Activated CD4-positive, alpha-beta T cell treated with anti-CD3 and anti-CD28 coated beads for 36 hours (primary cell): Measurements from ENCODE around the gene CACNA1C. TPM values are rescaled to one million over a fixed set of nuclear protein-coding genes. Genes with fewer than 3 reads are reported as not detected.

Experiments used
- ATAC-seq: fragments of 200-7000 bp; cut with Tn5 transposase; one replicate; pipeline ENCODE4 v1.10.0; 2021; ENCODE audit warnings: mild to moderate bottlenecking, moderate library complexity
- CTCF ChIA-PET: fragments of 350-600 bp; sonication (Branson Sonifier 250); formaldehyde crosslinking; loops from one replicate; lab custom pipeline; 2021; ENCODE audit warnings: antibody characterized with exemption; lab: Charles Lee
- POLR2A ChIA-PET: fragments of 350-600 bp; sonication (Branson Sonifier 250); formaldehyde crosslinking; loops from one replicate; lab custom pipeline; 2021; ENCODE audit warnings: antibody characterized with exemption, inconsistent platforms; lab: Charles Lee
- DNase-seq: peaks from one replicate; pipeline ENCODE4 v3.0.0-alpha.2; 2020
- H3K27ac Mint-ChIP-seq: one replicate; pipeline ENCODE4 v1.8.0; 2021; ENCODE audit warnings: mixed read lengths
- H3K27me3 Mint-ChIP-seq: one replicate; pipeline ENCODE4 v1.8.0; 2021; ENCODE audit warnings: mixed read lengths
- H3K36me3 Mint-ChIP-seq: one replicate; pipeline ENCODE4 v1.8.0; 2021; ENCODE audit warnings: low read depth, mixed read lengths
- H3K4me1 Mint-ChIP-seq: one replicate; pipeline ENCODE4 v1.8.0; 2021; ENCODE audit warnings: mixed read lengths
- H3K4me3 Mint-ChIP-seq: one replicate; pipeline ENCODE4 v1.8.0; 2021; ENCODE audit warnings: mild to moderate bottlenecking, moderate library complexity, mixed read lengths
- H3K9me3 Mint-ChIP-seq: one replicate; pipeline ENCODE4 v1.8.0; 2021; ENCODE audit warnings: low read depth, mixed read lengths
- intact Hi-C, 2 experiments: fragments of 100-400 bp; cut with DNase I in 1 of 2; cut with micrococcal nuclease in 1 of 2; formaldehyde crosslinking; loops; one replicate each; pipeline versions ENCODE4 v1.14.2 to v1.15.1; 2022 to 2024; cut with DNase I, micrococcal nuclease
- total RNA-seq, 2 experiments: library from RNA; stranded (reverse); gene quantifications; one replicate each; pipeline ENCODE4 v1.2.3, GENCODE V29; 2021

CACNA1C gene
- total RNA-seq, 2 experiments from 2014 or later = 0.11 TPM

DNA sequence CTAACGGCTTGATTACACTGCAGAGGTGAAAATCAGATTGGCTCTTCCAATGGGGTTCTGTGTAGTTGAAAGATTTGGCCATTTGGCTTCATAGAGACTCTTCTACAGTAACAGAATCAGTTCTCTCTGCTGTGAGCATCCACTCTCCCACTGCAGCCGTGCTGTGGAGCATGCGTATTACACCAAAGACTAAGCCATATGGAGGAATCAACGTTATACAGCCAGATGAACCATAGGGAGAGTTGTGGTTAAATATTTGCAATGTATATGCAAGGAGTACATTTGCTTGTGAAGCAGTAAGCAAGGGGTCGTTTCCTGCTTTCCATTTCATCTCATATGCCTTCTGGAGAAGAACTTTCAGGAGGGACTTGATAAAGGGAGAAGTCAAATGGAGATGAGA, 410.9 kb downstream of the CACNA1C start:
- H3K9me3 Mint-ChIP-seq = no peaks in the 10 kb centered on the region
- H3K4me1 Mint-ChIP-seq = no peaks in the 10 kb centered on the region
- ChIA-PET CTCF (no interaction called here), POLR2A (no interaction called here)
- ATAC-seq (no peak), DNase-seq (no peak)
- peaks cover 5% of the 10 kb centered on the region for H3K27me3 Mint-ChIP-seq
- intact Hi-C loops = no loop called here
- no peak overlapping the region for H3K27ac Mint-ChIP-seq
- no peaks in the 10 kb centered on the region for H3K36me3 Mint-ChIP-seq
- H3K4me3 Mint-ChIP-seq = no peak overlapping the region

DNA sequence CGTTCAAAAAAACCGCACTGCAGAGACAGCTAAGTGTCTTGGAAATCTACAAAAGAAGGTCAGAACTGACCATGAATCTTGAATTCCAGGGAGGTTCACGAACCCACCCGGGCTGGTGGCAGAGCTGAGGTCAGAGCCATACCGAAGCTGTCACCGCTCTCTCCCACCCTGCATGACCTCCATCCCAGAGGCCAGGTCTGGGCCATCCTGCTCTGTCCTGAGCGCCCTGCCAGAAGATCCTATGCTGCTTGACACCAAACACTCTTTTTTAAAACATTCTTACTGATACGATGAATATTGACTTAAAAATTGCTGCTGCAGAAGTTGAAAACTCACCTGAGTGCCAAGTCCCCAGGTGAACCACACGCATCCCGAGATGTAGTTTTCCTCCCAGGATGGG, 412.9 kb downstream of the CACNA1C start:
- ChIA-PET POLR2A (no interaction called here), CTCF (no interaction called here)
- Mint-ChIP-seq H3K9me3 (no peaks in the 10 kb centered on the region), H3K4me1 (no peaks in the 10 kb centered on the region), H3K4me3 (no peak overlapping the region), H3K27ac (no peak overlapping the region), H3K36me3 (no peaks in the 10 kb centered on the region), H3K27me3 (peaks cover 5% of the 10 kb centered on the region)
- DNase-seq = no peak
- intact Hi-C loops = no loop called here
- ATAC-seq = no peak

DNA sequence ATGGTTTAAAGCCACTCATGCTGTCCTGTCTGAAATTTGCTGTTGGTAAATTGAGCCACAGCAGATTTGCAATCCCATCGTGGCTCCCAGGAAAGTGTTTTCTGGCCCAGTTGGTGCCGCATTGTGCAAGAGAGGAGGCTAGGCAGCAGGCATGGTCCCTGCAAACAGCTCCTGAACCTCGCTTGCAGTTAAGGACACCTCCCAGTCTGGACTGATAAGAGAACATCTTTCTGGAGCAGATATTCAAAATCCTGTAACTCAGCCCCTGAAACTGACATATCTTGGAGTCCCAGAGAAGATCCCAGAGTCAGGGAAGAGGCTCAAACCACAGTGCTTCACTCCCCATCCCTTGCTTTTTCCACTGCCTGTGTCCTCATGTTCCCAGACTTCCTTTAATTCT, 413.4 kb downstream of the CACNA1C start:
- no peaks in the 10 kb centered on the region for H3K9me3 Mint-ChIP-seq
- no peaks in the 10 kb centered on the region for H3K4me1 Mint-ChIP-seq
- peaks cover 5% of the 10 kb centered on the region for H3K27me3 Mint-ChIP-seq
- no peak overlapping the region for H3K27ac Mint-ChIP-seq
- no peak overlapping the region for H3K4me3 Mint-ChIP-seq
- no peaks in the 10 kb centered on the region for H3K36me3 Mint-ChIP-seq
- ATAC-seq (no peak), DNase-seq (no peak)
- POLR2A ChIA-PET = no interaction called here
- intact Hi-C loops = no loop called here
- CTCF ChIA-PET = interaction anchor here (0.6 kb wide), 1 partner anchor 96 kb away, joined by 4 read pairs; no protein-coding TSS in a partner anchor

DNA sequence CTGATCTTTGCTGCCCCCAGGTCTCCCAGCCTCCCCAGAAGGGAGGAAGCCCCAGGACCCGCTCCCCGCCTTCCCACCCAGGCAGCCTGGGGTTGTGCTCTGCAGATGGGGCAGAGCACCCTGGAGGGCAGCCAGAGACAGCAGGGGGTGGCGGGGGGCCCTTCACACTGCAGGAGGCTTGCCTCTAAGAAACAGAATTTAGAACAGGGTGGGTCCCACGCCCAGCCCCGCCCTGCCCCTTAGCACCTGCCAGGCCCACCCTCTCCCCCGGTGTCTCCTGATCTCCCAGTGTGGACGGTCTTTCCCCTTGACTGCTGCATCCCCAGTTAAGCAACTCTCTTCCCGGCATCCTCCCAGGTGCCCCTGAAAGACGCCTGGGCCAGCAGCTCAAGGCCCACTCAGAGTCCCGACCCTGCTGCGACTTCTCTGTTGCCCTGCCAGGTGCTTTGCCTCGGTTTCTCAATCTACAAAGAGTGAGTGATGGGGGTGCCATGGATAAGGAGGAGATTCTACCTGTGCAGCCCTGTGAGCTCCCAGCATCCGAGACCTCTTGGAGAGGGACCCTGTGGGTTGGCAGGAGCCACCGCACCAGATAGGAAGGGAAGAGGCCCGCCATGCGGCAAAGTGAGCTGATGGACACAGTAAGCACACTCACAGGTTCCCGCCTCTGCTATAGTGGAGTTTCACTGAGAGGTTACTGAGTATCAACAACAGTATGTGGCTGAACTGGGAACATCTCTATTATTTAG, 414.8 kb downstream of the CACNA1C start:
- H3K27ac Mint-ChIP-seq = no peak overlapping the region
- H3K4me3 Mint-ChIP-seq = no peak overlapping the region
- intact Hi-C loops = no loop called here
- no peaks in the 10 kb centered on the region for H3K9me3 Mint-ChIP-seq
- H3K4me1 Mint-ChIP-seq = no peaks in the 10 kb centered on the region
- no peaks in the 10 kb centered on the region for H3K36me3 Mint-ChIP-seq
- ATAC-seq = no peak
- POLR2A ChIA-PET = no interaction called here
- H3K27me3 Mint-ChIP-seq = peaks cover 8% of the 10 kb centered on the region
- CTCF ChIA-PET = no interaction called here
- no peak for DNase-seq

DNA sequence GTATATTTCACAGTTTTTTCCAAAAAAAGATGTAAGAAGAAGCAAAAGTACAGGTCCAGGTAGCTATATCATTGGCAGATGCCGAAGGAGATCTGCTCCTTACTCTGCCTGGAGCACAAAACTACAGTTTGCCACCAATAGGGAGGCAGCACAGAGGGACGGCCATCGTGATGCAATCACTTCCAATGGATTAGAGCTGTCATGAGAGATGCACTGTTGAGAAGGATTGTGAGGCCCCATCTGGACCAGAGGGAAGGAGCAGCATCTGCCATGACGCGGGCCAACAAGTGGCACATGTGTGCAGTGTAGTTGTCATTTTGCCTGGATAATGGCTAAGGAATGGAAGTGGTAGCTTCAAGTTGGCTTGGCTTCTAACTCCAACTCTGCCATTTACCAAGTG, 423.2 kb downstream of the CACNA1C start:
- Mint-ChIP-seq H3K27ac (no peak overlapping the region), H3K27me3 (peaks cover 8% of the 10 kb centered on the region), H3K36me3 (no peaks in the 10 kb centered on the region), H3K9me3 (no peaks in the 10 kb centered on the region), H3K4me1 (no peaks in the 10 kb centered on the region), H3K4me3 (no peak overlapping the region)
- ChIA-PET POLR2A (no interaction called here), CTCF (no interaction called here)
- no peak for DNase-seq
- no peak for ATAC-seq
- intact Hi-C loops = no loop called here

DNA sequence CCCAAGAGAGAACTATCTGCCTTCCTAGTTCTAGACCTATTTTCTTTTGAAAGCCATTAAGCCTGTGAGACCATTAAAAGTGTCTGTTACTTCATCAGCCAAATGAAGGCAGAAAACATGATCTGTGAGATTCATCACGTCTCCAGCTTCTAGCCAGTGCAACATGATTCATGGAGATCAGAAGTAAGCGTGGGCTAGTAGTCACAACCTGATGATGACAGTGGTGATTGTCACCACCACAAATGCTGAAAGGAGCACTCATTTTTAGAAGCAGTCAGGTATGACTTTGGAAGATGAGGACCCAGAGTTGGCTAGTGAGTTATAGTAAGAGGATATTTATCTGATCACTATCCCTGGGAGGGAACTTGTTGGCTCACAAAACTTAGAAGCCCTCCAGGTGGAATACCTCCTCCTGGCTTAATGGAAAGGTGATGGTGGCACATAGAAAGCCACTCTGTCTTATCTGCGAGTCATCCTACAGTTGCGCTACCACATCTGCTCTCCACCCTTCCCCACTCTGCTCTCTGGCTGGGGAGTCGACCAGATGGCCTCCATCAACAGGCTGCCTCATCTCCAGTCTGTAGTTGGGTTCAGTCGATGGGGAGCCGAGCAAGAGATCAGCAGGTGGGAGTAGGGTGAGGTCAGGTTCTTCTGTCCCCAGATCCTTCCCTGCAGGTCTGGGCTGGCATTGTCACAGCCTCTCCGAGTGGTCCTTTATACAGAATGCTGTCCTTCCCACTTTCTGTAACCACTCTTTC, 424.4 kb downstream of the CACNA1C start:
- peak; percentile 88 for ATAC-seq
- Mint-ChIP-seq H3K4me3 (no peak overlapping the region), H3K36me3 (no peaks in the 10 kb centered on the region), H3K9me3 (no peaks in the 10 kb centered on the region), H3K4me1 (no peaks in the 10 kb centered on the region), H3K27me3 (peaks cover 6% of the 10 kb centered on the region), H3K27ac (no peak overlapping the region)
- ChIA-PET POLR2A (no interaction called here), CTCF (no interaction called here)
- DNase-seq = peak; percentile 18
- intact Hi-C loops = no loop called here

DNA sequence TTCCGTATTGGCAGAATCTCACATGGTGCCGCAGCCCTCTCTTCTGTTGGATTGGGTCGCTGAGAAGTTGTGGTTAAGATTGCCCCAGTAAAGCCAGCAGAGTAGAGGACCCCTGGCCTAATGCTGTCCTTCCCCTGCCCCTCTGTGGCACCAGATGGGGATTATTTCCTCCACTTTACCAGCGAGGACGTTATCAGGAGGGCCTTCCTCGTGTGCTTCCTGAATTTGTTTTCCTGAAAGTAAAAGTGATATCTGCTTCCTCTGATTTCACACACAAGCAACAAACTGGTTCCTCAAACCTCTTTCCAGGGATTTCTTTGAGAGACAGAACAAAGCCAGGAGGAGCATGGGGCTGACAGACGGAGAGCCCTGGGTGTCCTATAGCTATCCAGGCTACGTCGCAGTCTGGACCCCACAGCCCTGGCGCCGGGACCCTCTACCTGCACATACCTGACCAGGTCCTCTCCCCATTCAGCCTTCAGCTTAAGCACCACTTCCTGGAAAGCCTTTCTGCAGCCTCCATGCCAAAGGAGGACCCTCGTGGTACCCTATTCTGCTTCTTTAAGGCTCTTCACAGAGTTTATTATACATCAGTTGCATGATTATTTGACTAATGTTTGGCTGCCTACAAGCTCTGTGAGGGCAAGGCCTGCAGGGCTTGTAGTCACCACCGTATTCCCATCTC, 427.2 kb downstream of the CACNA1C start:
- CTCF ChIA-PET = interaction anchor here (0.8 kb wide), 1 partner anchor 240 kb away, joined by 3 read pairs; no protein-coding TSS in a partner anchor
- H3K27ac Mint-ChIP-seq = no peak overlapping the region
- H3K4me1 Mint-ChIP-seq = no peaks in the 10 kb centered on the region
- POLR2A ChIA-PET = no interaction called here
- DNase-seq = no peak
- no peaks in the 10 kb centered on the region for H3K36me3 Mint-ChIP-seq
- H3K9me3 Mint-ChIP-seq = no peaks in the 10 kb centered on the region
- intact Hi-C loops = no loop called here
- peaks cover 3% of the 10 kb centered on the region for H3K27me3 Mint-ChIP-seq
- H3K4me3 Mint-ChIP-seq = no peak overlapping the region
- no peak for ATAC-seq

DNA sequence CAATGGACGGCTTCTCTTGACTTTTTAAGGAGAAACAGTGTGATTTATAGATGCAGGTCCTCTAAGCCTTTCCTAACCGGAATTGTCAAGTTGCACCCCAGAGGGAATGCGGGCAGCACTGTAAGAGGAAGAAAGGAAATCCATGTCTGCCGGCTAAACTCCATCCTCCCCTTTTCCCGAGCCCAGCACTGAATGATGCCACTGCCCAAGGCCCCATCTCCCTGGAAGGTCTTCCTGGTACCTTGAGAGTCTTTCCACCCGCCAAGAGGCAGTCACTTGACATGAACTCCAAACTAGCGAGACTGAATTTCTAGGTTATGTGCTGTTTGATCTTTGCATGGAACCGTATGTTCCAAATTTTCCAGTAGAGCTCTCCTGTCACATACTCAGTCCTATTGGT, 428.6 kb downstream of the CACNA1C start:
- DNase-seq = no peak
- H3K36me3 Mint-ChIP-seq = no peaks in the 10 kb centered on the region
- no peak overlapping the region for H3K4me3 Mint-ChIP-seq
- H3K4me1 Mint-ChIP-seq = no peaks in the 10 kb centered on the region
- ChIA-PET CTCF (no interaction called here), POLR2A (no interaction called here)
- no peak overlapping the region for H3K27ac Mint-ChIP-seq
- H3K27me3 Mint-ChIP-seq = no peaks in the 10 kb centered on the region
- no peaks in the 10 kb centered on the region for H3K9me3 Mint-ChIP-seq
- intact Hi-C loops = no loop called here
- ATAC-seq = no peak

DNA sequence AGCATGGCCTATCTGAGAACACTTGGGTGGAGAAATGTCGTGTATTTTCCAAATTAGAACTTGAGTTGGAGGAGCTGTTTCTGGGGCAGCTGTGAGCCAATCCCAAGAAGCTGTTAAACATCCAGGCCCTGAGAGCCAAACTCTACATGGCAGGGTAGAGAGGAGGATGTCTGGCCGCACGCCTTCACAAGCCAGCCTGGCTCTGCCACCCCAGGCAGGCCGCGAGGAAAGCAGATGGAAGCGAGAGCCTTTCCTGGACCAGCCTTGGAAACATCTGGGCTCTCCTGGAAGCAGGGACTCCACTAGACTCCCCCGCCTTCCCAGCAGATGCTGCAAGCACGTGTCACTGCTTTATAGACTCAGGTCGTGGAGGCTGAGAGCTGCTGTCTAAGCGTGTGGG, 429.2 kb downstream of the CACNA1C start:
- Mint-ChIP-seq H3K4me1 (no peaks in the 10 kb centered on the region), H3K4me3 (no peak overlapping the region), H3K36me3 (no peaks in the 10 kb centered on the region), H3K9me3 (no peaks in the 10 kb centered on the region), H3K27me3 (no peaks in the 10 kb centered on the region), H3K27ac (no peak overlapping the region)
- ChIA-PET POLR2A (no interaction called here), CTCF (no interaction called here)
- ATAC-seq = no peak
- intact Hi-C loops = no loop called here
- no peak for DNase-seq

DNA sequence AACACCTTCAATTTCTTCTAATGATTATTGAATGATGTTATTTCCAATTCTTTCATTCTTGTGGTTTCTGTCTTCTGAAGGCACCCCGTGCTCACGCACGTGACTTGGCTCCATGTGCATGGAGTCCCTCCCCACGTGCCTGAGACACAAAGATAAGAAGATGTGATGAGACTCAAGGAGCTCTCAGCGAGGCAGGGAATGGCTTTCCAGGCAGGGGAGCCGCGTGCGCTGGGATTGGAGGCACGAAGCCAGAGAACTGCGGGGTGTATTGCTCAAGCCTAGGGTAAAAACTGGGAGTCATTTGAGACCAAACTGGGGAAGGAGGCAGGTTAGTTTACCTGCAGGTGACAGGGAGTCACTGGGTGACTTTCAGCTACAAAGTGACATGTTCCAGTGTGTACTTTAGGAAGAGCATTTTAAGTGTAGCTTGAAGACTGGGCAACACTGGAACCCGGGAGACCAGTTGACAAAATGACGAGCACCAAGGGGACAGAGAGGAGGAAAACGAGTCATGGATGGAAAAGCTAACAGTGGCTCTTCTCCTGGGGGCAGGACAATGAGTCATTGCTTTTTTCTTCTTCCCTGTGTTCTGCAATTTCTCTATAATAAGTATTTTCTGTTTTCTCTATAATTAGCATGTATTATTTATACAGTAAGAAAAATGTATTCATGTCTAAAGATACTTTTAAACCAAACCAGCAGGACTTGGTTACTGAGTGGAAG, 430.3 kb downstream of the CACNA1C start:
- H3K36me3 Mint-ChIP-seq = no peaks in the 10 kb centered on the region
- no peaks in the 10 kb centered on the region for H3K4me1 Mint-ChIP-seq
- DNase-seq (no peak), ATAC-seq (no peak)
- no peak overlapping the region for H3K27ac Mint-ChIP-seq
- intact Hi-C loops = no loop called here
- POLR2A ChIA-PET = no interaction called here
- CTCF ChIA-PET = no interaction called here
- H3K9me3 Mint-ChIP-seq = no peaks in the 10 kb centered on the region
- H3K4me3 Mint-ChIP-seq = no peak overlapping the region
- no peaks in the 10 kb centered on the region for H3K27me3 Mint-ChIP-seq

DNA sequence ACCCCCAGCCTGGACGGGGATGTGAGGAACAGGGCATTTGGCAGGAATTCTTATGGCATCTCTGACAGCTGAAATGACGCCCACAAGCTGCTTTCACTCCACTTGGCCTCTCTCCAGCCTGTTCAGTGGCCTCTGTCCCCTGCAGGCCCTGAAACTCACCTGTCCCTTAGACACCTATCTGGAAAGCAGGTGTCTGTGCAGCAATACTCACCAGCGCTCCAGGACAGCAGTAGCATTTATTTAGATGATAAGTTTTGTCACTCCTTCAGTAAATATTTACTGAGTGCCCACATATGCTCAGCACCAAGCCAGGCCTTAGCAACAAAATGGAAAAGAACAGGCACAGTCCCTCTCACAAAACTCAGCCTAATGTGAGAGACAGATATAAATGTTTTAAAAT, 430.9 kb downstream of the CACNA1C start:
- Mint-ChIP-seq H3K4me1 (no peaks in the 10 kb centered on the region), H3K4me3 (no peak overlapping the region), H3K27ac (no peak overlapping the region), H3K27me3 (no peaks in the 10 kb centered on the region), H3K36me3 (no peaks in the 10 kb centered on the region), H3K9me3 (no peaks in the 10 kb centered on the region)
- CTCF ChIA-PET = no interaction called here
- POLR2A ChIA-PET = no interaction called here
- intact Hi-C loops = no loop called here
- DNase-seq (no peak), ATAC-seq (no peak)
